ENCODE measurements around the gene RANBP9. TPM values are rescaled to one million over a fixed set of nuclear protein-coding genes. Genes with fewer than 3 reads are reported as not detected.

The RANBP9 gene
- total RNA-seq, 6 experiments from 2014 or later = 14.1 to 17.9 (median 15.9) TPM

DNA sequence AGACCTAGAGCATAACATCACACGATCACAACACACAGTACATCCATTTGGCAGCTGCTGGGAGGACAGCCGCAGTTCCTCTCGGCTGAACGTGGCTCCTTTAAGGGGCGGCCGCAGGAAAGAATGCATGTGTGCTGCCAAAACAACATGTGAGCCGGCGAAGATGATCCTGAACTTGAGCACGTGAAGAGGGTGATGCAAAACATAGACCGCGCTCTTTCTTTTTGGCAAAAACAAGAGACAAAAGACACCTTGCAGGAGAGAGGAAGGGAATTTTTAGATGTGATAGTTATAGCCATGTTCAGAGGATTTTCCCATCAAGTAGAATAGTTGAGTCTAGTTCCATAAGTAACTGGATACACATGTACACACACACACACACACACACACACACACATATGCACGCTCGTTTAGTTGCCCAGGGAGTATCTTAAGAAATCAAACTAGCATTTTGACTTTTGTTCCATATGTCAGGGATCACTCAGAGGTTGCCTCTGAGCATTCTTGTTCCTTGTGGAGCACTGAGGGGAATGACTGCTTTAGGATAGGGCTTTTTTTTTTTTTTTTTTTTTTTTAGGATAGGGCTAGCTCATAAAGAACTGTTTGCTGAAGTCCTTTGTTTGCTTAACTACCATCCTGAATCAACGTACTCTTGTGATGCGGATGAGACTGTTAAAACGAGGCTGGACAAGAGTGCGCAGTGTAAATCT, 21.7 kb upstream of the RANBP9 start:
- Histone ChIP-seq H3K27me3 (no peaks in the 10 kb centered on the region), H3K4me1 (no peaks in the 10 kb centered on the region), H3K4me3 (no peak overlapping the region), H3K27ac (no peak overlapping the region), H3K9me3 (no peaks in the 10 kb centered on the region), H3K36me3 (no peaks in the 10 kb centered on the region)
- ATAC-seq (peak; percentile 79 to 89 (median 83)), DNase-seq (peak; percentile 40 to 72 (median 67))
- WGBS (ENCODE audit: insufficient coverage, low coverage, low lambda C conversion rate, missing lambda C conversion rate) = 25% methylated on average over 17 of the region's 17 CpGs
- TF ChIP-seq POLR2A (IDR thresholded peaks at IDR 0.05) = no peak
- TF ChIP-seq, protein P1, sequence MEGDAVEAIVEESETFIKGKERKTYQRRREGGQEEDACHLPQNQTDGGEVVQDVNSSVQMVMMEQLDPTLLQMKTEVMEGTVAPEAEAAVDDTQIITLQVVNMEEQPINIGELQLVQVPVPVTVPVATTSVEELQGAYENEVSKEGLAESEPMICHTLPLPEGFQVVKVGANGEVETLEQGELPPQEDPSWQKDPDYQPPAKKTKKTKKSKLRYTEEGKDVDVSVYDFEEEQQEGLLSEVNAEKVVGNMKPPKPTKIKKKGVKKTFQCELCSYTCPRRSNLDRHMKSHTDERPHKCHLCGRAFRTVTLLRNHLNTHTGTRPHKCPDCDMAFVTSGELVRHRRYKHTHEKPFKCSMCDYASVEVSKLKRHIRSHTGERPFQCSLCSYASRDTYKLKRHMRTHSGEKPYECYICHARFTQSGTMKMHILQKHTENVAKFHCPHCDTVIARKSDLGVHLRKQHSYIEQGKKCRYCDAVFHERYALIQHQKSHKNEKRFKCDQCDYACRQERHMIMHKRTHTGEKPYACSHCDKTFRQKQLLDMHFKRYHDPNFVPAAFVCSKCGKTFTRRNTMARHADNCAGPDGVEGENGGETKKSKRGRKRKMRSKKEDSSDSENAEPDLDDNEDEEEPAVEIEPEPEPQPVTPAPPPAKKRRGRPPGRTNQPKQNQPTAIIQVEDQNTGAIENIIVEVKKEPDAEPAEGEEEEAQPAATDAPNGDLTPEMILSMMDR (IDR thresholded peaks at IDR 0.05) = no peak
- intact Hi-C loops (cut with DNase I) = no loop called here

GRCh38 chr6:13730704-13731103, 19.1 kb upstream of the RANBP9 start:
- no peaks in the 10 kb centered on the region for H3K36me3 ChIP-seq
- H3K9me3 ChIP-seq = no peaks in the 10 kb centered on the region
- no peak overlapping the region for H3K27ac ChIP-seq
- DNase-seq (no peak), ATAC-seq (no peak)
- TF ChIP-seq, protein P1 (IDR thresholded peaks at IDR 0.05) = no peak
- TF ChIP-seq POLR2A (IDR thresholded peaks at IDR 0.05) = no peak
- no peak overlapping the region for H3K4me3 ChIP-seq
- 72% methylated on average over 6 of the region's 7 CpGs for WGBS (ENCODE audit: insufficient coverage, low coverage, low lambda C conversion rate, missing lambda C conversion rate)
- H3K27me3 ChIP-seq = no peaks in the 10 kb centered on the region
- H3K4me1 ChIP-seq = no peaks in the 10 kb centered on the region
- intact Hi-C loops (cut with DNase I) = no loop called here

DNA sequence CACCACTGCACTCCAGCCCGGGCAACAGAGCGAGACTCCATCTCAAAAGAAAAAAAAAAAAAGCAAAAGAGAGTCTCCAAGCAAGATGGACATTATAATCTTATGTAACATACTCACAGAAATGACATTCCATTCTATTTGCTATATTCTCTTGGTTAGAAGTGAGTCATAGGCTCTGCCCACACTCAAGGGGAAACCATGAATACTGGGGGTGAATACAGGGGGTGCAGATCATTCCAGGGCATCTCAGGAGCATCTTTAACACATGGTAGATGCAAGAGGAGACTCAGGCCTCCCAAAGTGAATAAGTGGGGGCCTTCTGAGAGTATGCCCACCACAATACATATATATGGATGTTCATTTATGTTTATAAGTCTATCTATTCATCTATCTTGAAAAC, 18.3 kb upstream of the RANBP9 start:
- no peaks in the 10 kb centered on the region for H3K36me3 ChIP-seq
- DNase-seq (no peak), ATAC-seq (no peak)
- H3K4me3 ChIP-seq = no peak overlapping the region
- no peaks in the 10 kb centered on the region for H3K4me1 ChIP-seq
- 94% methylated on average over 2 of the region's 2 CpGs for WGBS (ENCODE audit: insufficient coverage, low coverage, low lambda C conversion rate, missing lambda C conversion rate)
- TF ChIP-seq, protein P1 (IDR thresholded peaks at IDR 0.05) = no peak
- TF ChIP-seq POLR2A (IDR thresholded peaks at IDR 0.05) = no peak
- intact Hi-C loops (cut with DNase I) = no loop called here
- H3K27ac ChIP-seq = no peak overlapping the region
- H3K9me3 ChIP-seq = no peaks in the 10 kb centered on the region
- H3K27me3 ChIP-seq = no peaks in the 10 kb centered on the region

GRCh38 chr6:13725570-13725969, 13.9 kb upstream of the RANBP9 start:
- 100% methylated on average over 1 of the region's 2 CpGs for WGBS (ENCODE audit: insufficient coverage, low coverage, low lambda C conversion rate, missing lambda C conversion rate)
- no peak for TF ChIP-seq POLR2A (IDR thresholded peaks at IDR 0.05)
- TF ChIP-seq, protein P1 (IDR thresholded peaks at IDR 0.05) = no peak
- Histone ChIP-seq H3K27ac (no peak overlapping the region), H3K9me3 (no peaks in the 10 kb centered on the region), H3K4me1 (no peaks in the 10 kb centered on the region), H3K36me3 (no peaks in the 10 kb centered on the region), H3K4me3 (no peak overlapping the region), H3K27me3 (no peaks in the 10 kb centered on the region)
- DNase-seq (no peak), ATAC-seq (no peak)
- intact Hi-C loops (cut with DNase I) = no loop called here

Measured in right lobe of liver (tissue), 6 donors.